Measurements from ENCODE around the gene CREBBP. TPM values are rescaled to one million over a fixed set of nuclear protein-coding genes. Genes with fewer than 3 reads are reported as not detected.

Gene CREBBP
- total RNA-seq, 4 donors from 2014 or later: 61.2 to 119 (median 77.4) TPM

- no peak for TF ChIP-seq CTCF (IDR thresholded peaks at IDR 0.05; ENCODE audit: low read depth)
These were observed 104.2 kb downstream of the CREBBP start for GRCh38 chr16:3776316-3776715.

- no peak for TF ChIP-seq CTCF (IDR thresholded peaks at IDR 0.05; ENCODE audit: low read depth)
These were observed 105.7 kb downstream of the CREBBP start for GRCh38 chr16:3774819-3775218.

- TF ChIP-seq CTCF (IDR thresholded peaks at IDR 0.05; ENCODE audit: low read depth): no peak
These were observed 106.3 kb downstream of the CREBBP start for GRCh38 chr16:3774156-3774767.

GRCh38 chr16:3773663-3774062 lies 106.8 kb downstream of the CREBBP start:
- no peak for TF ChIP-seq CTCF (IDR thresholded peaks at IDR 0.05; ENCODE audit: low read depth)

GRCh38 chr16:3771513-3771912 lies 109.0 kb downstream of the CREBBP start:
- TF ChIP-seq CTCF (IDR thresholded peaks at IDR 0.05; ENCODE audit: low read depth): no peak

GRCh38 chr16:3770530-3770929 lies 110.0 kb downstream of the CREBBP start:
- TF ChIP-seq CTCF (IDR thresholded peaks at IDR 0.05; ENCODE audit: low read depth): no peak

- TF ChIP-seq CTCF (IDR thresholded peaks at IDR 0.05; ENCODE audit: low read depth): no peak
These were observed 110.6 kb downstream of the CREBBP start for GRCh38 chr16:3769942-3770341.
